ENCODE results near the gene FPR1.

Gene FPR1

GRCh38 chr19:51704626-51705025, 47.1 kb downstream of the FPR1 start:
- TF ChIP-seq CTCF (IDR thresholded peaks at IDR 0.05; ENCODE audit: low read depth, low read length): no peak
- DNase-seq (ENCODE audit: extremely low read depth, low read depth): no peak

GRCh38 chr19:51703575-51704515, 47.8 kb downstream of the FPR1 start:
- TF ChIP-seq CTCF (IDR thresholded peaks at IDR 0.05; ENCODE audit: low read depth, low read length): peak; percentile 54
- DNase-seq (ENCODE audit: extremely low read depth, low read depth): peak; percentile 79

- TF ChIP-seq CTCF (IDR thresholded peaks at IDR 0.05; ENCODE audit: low read depth, low read length): no peak
- no peak for DNase-seq (ENCODE audit: extremely low read depth, low read depth)
These were observed 48.7 kb downstream of the FPR1 start for GRCh38 chr19:51702825-51703574.

GRCh38 chr19:51702103-51702824, 49.4 kb downstream of the FPR1 start:
- no peak for DNase-seq (ENCODE audit: extremely low read depth, low read depth)
- TF ChIP-seq CTCF (IDR thresholded peaks at IDR 0.05; ENCODE audit: low read depth, low read length): no peak

- no peak for TF ChIP-seq CTCF (IDR thresholded peaks at IDR 0.05; ENCODE audit: low read depth, low read length)
- no peak for DNase-seq (ENCODE audit: extremely low read depth, low read depth)
These were observed 50.1 kb downstream of the FPR1 start for GRCh38 chr19:51701468-51702100.

GRCh38 chr19:51699170-51699569, 52.5 kb downstream of the FPR1 start:
- DNase-seq (ENCODE audit: extremely low read depth, low read depth): no peak
- TF ChIP-seq CTCF (IDR thresholded peaks at IDR 0.05; ENCODE audit: low read depth, low read length): no peak

Data from AG09319 (cell line).